Naive thymus-derived CD4-positive, alpha-beta T cell (primary cell): ENCODE data around the gene RAMP2. TPM values are rescaled to one million over a fixed set of nuclear protein-coding genes. Genes with fewer than 3 reads are reported as not detected.
A peak's percentile ranks its signal among the peaks of the same experiment; 100 is the strongest.

Experiments used
- ATAC-seq: fragments of 150-1000 bp; cut with Tn5 transposase; 2 replicates; pipeline ENCODE4 v1.10.0; 2021; ENCODE audit warnings: mild to moderate bottlenecking, moderate library complexity
- CTCF ChIA-PET: fragments of 350-600 bp; sonication (Branson Sonifier 250); formaldehyde crosslinking; loops from one replicate; lab custom pipeline; 2021; ENCODE audit warnings: antibody characterized with exemption; lab: Charles Lee
- POLR2A ChIA-PET: fragments of 350-600 bp; sonication (Branson Sonifier 250); formaldehyde crosslinking; loops from one replicate; lab custom pipeline; 2021; ENCODE audit warnings: antibody characterized with exemption, inconsistent platforms; lab: Charles Lee
- DNase-seq, 9 donors: peaks; one replicate each; pipeline versions ENCODE4 v3.0.0 to v3.0.0-alpha.2; 2020 to 2022; ENCODE audit warnings: mixed read lengths in 1 of 9
- H3K27ac ChIP-seq: one replicate; pipeline ENCODE4 v1.7.0; 2013; ENCODE audit warnings: mild to moderate bottlenecking, low read depth, low read length, moderate library complexity
- H3K27me3 ChIP-seq, 2 donors: one replicate each; pipeline ENCODE4 v1.7.0; 2013; ENCODE audit warnings: low read length in 2 of 2, mild to moderate bottlenecking in 2 of 2, moderate library complexity in 2 of 2; ENCODE audit not compliant: control insufficient read depth in 2 of 2, insufficient read depth in 2 of 2
- H3K36me3 ChIP-seq, 3 experiments: 1 replicate in 2 of 3; 2 replicates in 1 of 3; pipeline ENCODE4 v1.7.0; 2013; ENCODE audit warnings: low read length in 3 of 3, mild to moderate bottlenecking in 3 of 3, moderate library complexity in 1 of 3; ENCODE audit not compliant: insufficient read depth in 3 of 3, control insufficient read depth in 2 of 3
- H3K4me1 ChIP-seq, 2 donors: one replicate each; pipeline ENCODE4 v1.7.0; 2013; ENCODE audit warnings: low read length in 2 of 2, mild to moderate bottlenecking in 2 of 2, moderate library complexity in 1 of 2; ENCODE audit not compliant: control insufficient read depth in 2 of 2, insufficient read depth in 2 of 2
- H3K4me3 ChIP-seq: 2 replicates; pipeline ENCODE4 v1.7.0; 2013; ENCODE audit warnings: mild to moderate bottlenecking, low read length
- H3K9me3 ChIP-seq, 3 experiments: 1 replicate in 2 of 3; 2 replicates in 1 of 3; pipeline ENCODE4 v1.7.0; 2013; ENCODE audit warnings: low read length in 3 of 3; ENCODE audit not compliant: control insufficient read depth in 2 of 3
- H3K27ac Mint-ChIP-seq, 9 donors: one replicate each; pipeline ENCODE4 v1.8.0; 2020 to 2022; ENCODE audit warnings: mixed read lengths in 9 of 9, mild to moderate bottlenecking in 8 of 9, moderate library complexity in 5 of 9, inconsistent platforms in 2 of 9
- H3K27me3 Mint-ChIP-seq, 5 donors: one replicate each; pipeline ENCODE4 v1.8.0; 2021 to 2022; ENCODE audit warnings: mixed read lengths in 5 of 5, mild to moderate bottlenecking in 1 of 5
- H3K36me3 Mint-ChIP-seq, 5 donors: one replicate each; pipeline ENCODE4 v1.8.0; 2020 to 2022; ENCODE audit warnings: mixed read lengths in 5 of 5, mild to moderate bottlenecking in 3 of 5, inconsistent platforms in 1 of 5
- H3K4me1 Mint-ChIP-seq, 7 donors: one replicate each; pipeline ENCODE4 v1.8.0; 2020 to 2022; ENCODE audit warnings: mixed read lengths in 7 of 7, mild to moderate bottlenecking in 3 of 7, inconsistent platforms in 1 of 7
- H3K4me3 Mint-ChIP-seq, 10 donors: one replicate each; pipeline ENCODE4 v1.8.0; 2020 to 2022; ENCODE audit warnings: mild to moderate bottlenecking in 10 of 10, mixed read lengths in 10 of 10, moderate library complexity in 6 of 10, inconsistent platforms in 2 of 10
- H3K9me3 Mint-ChIP-seq, 11 donors: one replicate each; pipeline ENCODE4 v1.8.0; 2020 to 2022; ENCODE audit warnings: mixed read lengths in 11 of 11, mild to moderate bottlenecking in 4 of 11, inconsistent platforms in 1 of 11, moderate library complexity in 1 of 11
- intact Hi-C, 2 donors: fragments of 100-400 bp; cut with micrococcal nuclease; formaldehyde crosslinking; loops; one replicate each; pipeline ENCODE4 v1.15.1; 2023
- polyA plus RNA-seq, 2 donors: library from polyadenylated mRNA; unstranded; fragments of 300-500 nt; fragmentation: Illumina TruSeq; gene quantifications; one replicate each; pipeline ENCODE4 v1.2.3, GENCODE V29; 2021
- total RNA-seq, 6 experiments: library from RNA in 5 of 6; stranded (reverse) in 5 of 6; gene quantifications; 1 replicate in 5 of 6; 2 replicates in 1 of 6; pipeline ENCODE4 v1.2.3 and lab custom pipeline; 2021 to 2026

Gene RAMP2
- not detected for total RNA-seq
- polyA plus RNA-seq, result not detected
- total RNA-seq (lab: John Stamatoyannopoulos, UW), result not detected

GRCh38 chr17:42760652-42761581, at the start of gene RAMP2:
RAMP2 (plus strand) TSS chr17:42761227; CDS start chr17:42761262, 35 bp downstream.
- H3K27me3 ChIP-seq, result peaks cover 3 to 12% of the 10 kb centered on the region in 2 donors
- H3K9me3 ChIP-seq, result no peaks in the 10 kb centered on the region
- Mint-ChIP-seq H3K4me1 (peaks cover 0 to 13% (median 7%) of the 10 kb centered on the region in 7 donors), H3K27ac (peak within 1 kb of the TSS in 1 of 9 donors; percentile 43), H3K27me3 (peaks cover 59 to 69% (median 64%) of the 10 kb centered on the region in 5 donors), H3K4me3 (peak within 1 kb of the TSS; percentile 21 to 73 (median 56)), H3K9me3 (peaks cover 0 to 2% (median 0%) of the 10 kb centered on the region in 11 donors), H3K36me3 (peaks cover 0 to 7% (median 0%) of the 10 kb centered on the region in 5 donors)
- H3K4me3 ChIP-seq, result no peak within 1 kb of the TSS
- H3K4me1 ChIP-seq, result peaks cover 0 to 10% of the 10 kb centered on the region in 2 donors
- ATAC-seq (peak; percentile 39), DNase-seq (peak in 1 of 9 donors; percentile 38)
- ChIA-PET POLR2A (interaction anchor here (0.6 to 1.4 kb wide), 5 partner anchors 13 to 218 kb away, joined by 3 to 4 read pairs (median 4); partner anchors contain the start of genes PSMC3IP and VPS25), CTCF (interaction anchor here (1.0 to 1.4 kb wide), 3 partner anchors 12 to 182 kb away, joined by 3 to 5 read pairs (median 4); partner anchors contain the start of gene VPS25)
- intact Hi-C loops, result no loop called here
- no peaks in the 10 kb centered on the region for H3K36me3 ChIP-seq
- H3K27ac ChIP-seq, result no peak within 1 kb of the TSS

- Histone ChIP-seq H3K4me3 (no peak overlapping the region), H3K36me3 (peaks cover 34 to 74% (median 36%) of the 10 kb centered on the region in 3 experiments), H3K27ac (no peak overlapping the region), H3K9me3 (no peaks in the 10 kb centered on the region), H3K4me1 (no peaks in the 10 kb centered on the region), H3K27me3 (no peaks in the 10 kb centered on the region)
- intact Hi-C loops, result loop anchor here (1.0 to 10.0 kb wide), 7 partner anchors 24 to 277 kb away; partner anchors contain the start of genes BECN1 (in 2 of the 2), EZH1 (in 1 of the 2), PTGES3L (in 1 of the 2) and RPL27 (in 1 of the 2)
- DNase-seq (peak in 7 of 9 donors; percentile 43 to 74 (median 62)), ATAC-seq (peak; percentile 87)
- no peak overlapping the region for H3K27ac Mint-ChIP-seq
- no peaks in the 10 kb centered on the region for H3K9me3 Mint-ChIP-seq
- POLR2A ChIA-PET, result no interaction called here
- H3K4me3 Mint-ChIP-seq, result no peak overlapping the region
- H3K36me3 Mint-ChIP-seq, result peaks cover 22 to 62% (median 38%) of the 10 kb centered on the region in 5 donors
- H3K27me3 Mint-ChIP-seq, result no peaks in the 10 kb centered on the region
- CTCF ChIA-PET, result interaction anchor here (0.6 to 1.1 kb wide), 2 partner anchors 37 to 42 kb away, joined by 3 to 8 read pairs; no protein-coding TSS in a partner anchor
- peaks cover 0 to 5% (median 4%) of the 10 kb centered on the region in 7 donors for H3K4me1 Mint-ChIP-seq
Observed at GRCh38 chr17:42720996-42721583, 39.9 kb upstream of the RAMP2 start.

- Histone ChIP-seq H3K27ac (no peak overlapping the region), H3K36me3 (peaks cover 21 to 61% (median 24%) of the 10 kb centered on the region in 3 experiments), H3K4me3 (no peak overlapping the region), H3K27me3 (no peaks in the 10 kb centered on the region), H3K9me3 (no peaks in the 10 kb centered on the region), H3K4me1 (no peaks in the 10 kb centered on the region)
- H3K27ac Mint-ChIP-seq, result no peak overlapping the region
- ChIA-PET POLR2A (interaction anchor here (1.0 kb wide), 1 partner anchor 248 kb away, joined by 3 read pairs; no protein-coding TSS in a partner anchor), CTCF (interaction anchor here (1.8 kb wide), 1 partner anchor 40 kb away, joined by 7 read pairs; no protein-coding TSS in a partner anchor)
- DNase-seq, result no peak
- no peak for ATAC-seq
- H3K36me3 Mint-ChIP-seq, result peaks cover 10 to 45% (median 26%) of the 10 kb centered on the region in 5 donors
- H3K4me3 Mint-ChIP-seq, result no peak overlapping the region
- H3K4me1 Mint-ChIP-seq, result peaks cover 0 to 5% (median 4%) of the 10 kb centered on the region in 7 donors
- H3K9me3 Mint-ChIP-seq, result no peaks in the 10 kb centered on the region
- intact Hi-C loops, result loop anchor here in 1 of 2 donors (10.0 kb wide), 1 partner anchor 101 kb away; the partner anchor contains the start of gene BECN1
- no peaks in the 10 kb centered on the region for H3K27me3 Mint-ChIP-seq
Observed at GRCh38 chr17:42723636-42724035, 37.4 kb upstream of the RAMP2 start.

- no peak overlapping the region for H3K27ac ChIP-seq
- ATAC-seq (no peak), DNase-seq (no peak)
- ChIA-PET CTCF (interaction anchor here (0.9 kb wide), 1 partner anchor 12 kb away, joined by 3 read pairs; no protein-coding TSS in a partner anchor), POLR2A (no interaction called here)
- intact Hi-C loops, result loop anchor here in 1 of 2 donors (10.0 kb wide), 1 partner anchor 100 kb away; the partner anchor contains the start of gene BECN1
- Mint-ChIP-seq H3K36me3 (peaks cover 7 to 34% (median 24%) of the 10 kb centered on the region in 5 donors), H3K9me3 (no peaks in the 10 kb centered on the region), H3K27ac (no peak overlapping the region), H3K27me3 (no peaks in the 10 kb centered on the region), H3K4me3 (no peak overlapping the region), H3K4me1 (peaks cover 0 to 5% (median 4%) of the 10 kb centered on the region in 7 donors)
- no peaks in the 10 kb centered on the region for H3K27me3 ChIP-seq
- no peaks in the 10 kb centered on the region for H3K9me3 ChIP-seq
- H3K36me3 ChIP-seq, result peaks cover 13 to 56% (median 16%) of the 10 kb centered on the region in 3 experiments
- no peak overlapping the region for H3K4me3 ChIP-seq
- no peaks in the 10 kb centered on the region for H3K4me1 ChIP-seq
Observed at GRCh38 chr17:42725143-42725542, 35.9 kb upstream of the RAMP2 start.

- CTCF ChIA-PET, result interaction anchor here (0.6 kb wide), 1 partner anchor 29 kb away, joined by 3 read pairs; no protein-coding TSS in a partner anchor
- peaks cover 16 to 38% (median 27%) of the 10 kb centered on the region in 7 donors for H3K4me1 Mint-ChIP-seq
- Histone ChIP-seq H3K4me3 (no peak overlapping the region), H3K4me1 (peaks cover 12 to 16% of the 10 kb centered on the region in 2 donors), H3K27me3 (no peaks in the 10 kb centered on the region), H3K36me3 (peaks cover 0 to 9% (median 0%) of the 10 kb centered on the region in 3 experiments), H3K9me3 (no peaks in the 10 kb centered on the region), H3K27ac (no peak overlapping the region)
- intact Hi-C loops, result no loop called here
- peaks cover 0 to 6% (median 0%) of the 10 kb centered on the region in 5 donors for H3K27me3 Mint-ChIP-seq
- H3K36me3 Mint-ChIP-seq, result no peaks in the 10 kb centered on the region
- no peaks in the 10 kb centered on the region for H3K9me3 Mint-ChIP-seq
- ATAC-seq, result no peak
- DNase-seq, result no peak
- POLR2A ChIA-PET, result no interaction called here
- no peak overlapping the region for H3K4me3 Mint-ChIP-seq
- no peak overlapping the region for H3K27ac Mint-ChIP-seq
Observed at GRCh38 chr17:42740699-42741098, 20.3 kb upstream of the RAMP2 start.
